ENCODE measurements around the gene TNFRSF4. TPM values are rescaled to one million over a fixed set of nuclear protein-coding genes. Genes with fewer than 3 reads are reported as not detected.

TNFRSF4 gene
- total and polyA plus RNA-seq, 2 of the 8 experiments (the other 6 are each of a cell fraction or from before 2014, with no cell fraction given) = 0.06 TPM; not detected in 1

GRCh38 chr1:1233567-1233892 is 19.6 kb upstream of the TNFRSF4 start (continued):
- TF ChIP-seq CTCF (IDR thresholded peaks at IDR 0.05; ENCODE audit: control extremely low read depth in 1 of 3, insufficient read depth in 1 of 3, low read depth in 1 of 3, low read length in 3 of 3) (no peak), SAP30 (IDR thresholded peaks at IDR 0.05; ENCODE audit: insufficient read depth, insufficient replicate concordance, low read length) (no peak), SRF (IDR thresholded peaks at IDR 0.05; ENCODE audit: low read depth, low read length) (no peak), KDM5A (IDR thresholded peaks at IDR 0.05; ENCODE audit: low read length) (no peak), BRCA1 (IDR thresholded peaks at IDR 0.05; ENCODE audit: low read depth, low read length) (no peak), EP300 (IDR thresholded peaks at IDR 0.05; ENCODE audit: borderline replicate concordance in 1 of 2, low read depth in 2 of 2, low read length in 2 of 2) (no peak), ZNF274 (IDR thresholded peaks at IDR 0.05; ENCODE audit: borderline replicate concordance, extremely low read depth, low read length) (no peak), MAFK (IDR thresholded peaks at IDR 0.05; ENCODE audit: low read depth, low read length) (no peak)
